WTC11 (cell line): ENCODE results near the gene MEPCE.
A peak's percentile ranks its signal among the peaks of the same experiment; 100 is the strongest.

Source experiments
- EMX1 ChIP-seq: fragments of 250-450 bp; sonication (Bioruptor Pico); IDR thresholded peaks from 2 replicates; pipeline ENCODE4 v1.8.0; 2021; ENCODE audit warnings: mild to moderate bottlenecking
- ESRRA ChIP-seq: sonication (generic); formaldehyde crosslinking; IDR thresholded peaks from 2 replicates; pipeline ENCODE4 v1.8.1; 2022; ENCODE audit warnings: mild to moderate bottlenecking, missing genetic modification reagents, borderline replicate concordance
- GRHL2 ChIP-seq: fragments of 250-450 bp; sonication (Bioruptor Pico); IDR thresholded peaks from 2 replicates; pipeline ENCODE4 v1.8.0; 2022; ENCODE audit warnings: mild to moderate bottlenecking, moderate library complexity; ENCODE audit not compliant: insufficient replicate concordance, severe bottlenecking
- JAZF1 ChIP-seq: fragments of 250-450 bp; sonication (Bioruptor Pico); IDR thresholded peaks from 2 replicates; pipeline ENCODE4 v1.9.0; 2021; ENCODE audit warnings: moderate library complexity, mild to moderate bottlenecking, inconsistent platforms
- MXD4 ChIP-seq: fragments of 250-450 bp; sonication (Bioruptor Pico); IDR thresholded peaks from 2 replicates; pipeline ENCODE4 v1.8.0; 2021; ENCODE audit warnings: mild to moderate bottlenecking, moderate library complexity, borderline replicate concordance
- NR3C1 ChIP-seq: sonication (generic); formaldehyde crosslinking; conservative IDR thresholded peaks from 2 replicates; pipeline ENCODE4 v1.8.1; 2023; ENCODE audit warnings: low read depth, mild to moderate bottlenecking, missing genetic modification reagents
- TEAD4 ChIP-seq: sonication (generic); formaldehyde crosslinking; IDR thresholded peaks from 2 replicates; pipeline ENCODE4 v1.8.0; 2022; ENCODE audit warnings: mild to moderate bottlenecking, missing genetic modification reagents
- ZNF219 ChIP-seq: sonication (generic); formaldehyde crosslinking; IDR thresholded peaks from 2 replicates; pipeline ENCODE4 v1.8.0; 2023; ENCODE audit warnings: missing genetic modification reagents, mild to moderate bottlenecking, borderline replicate concordance
- ZNF512 ChIP-seq: sonication (generic); formaldehyde crosslinking; IDR thresholded peaks from 2 replicates; pipeline ENCODE4 v1.8.1; 2022; ENCODE audit warnings: missing genetic modification reagents, borderline replicate concordance
- TF ChIP-seq, protein P1 (sequence below): fragments of 200-600 bp; IDR thresholded peaks from 2 replicates; pipeline ENCODE4 v1.8.0; 2022; ENCODE audit warnings: antibody characterized with exemption
- TF ChIP-seq, protein P2 (sequence below): sonication (generic); formaldehyde crosslinking; IDR thresholded peaks from 2 replicates; pipeline ENCODE4 v1.8.1; 2022; ENCODE audit warnings: low read depth, mild to moderate bottlenecking, moderate library complexity, missing genetic modification reagents, borderline replicate concordance

DNA sequence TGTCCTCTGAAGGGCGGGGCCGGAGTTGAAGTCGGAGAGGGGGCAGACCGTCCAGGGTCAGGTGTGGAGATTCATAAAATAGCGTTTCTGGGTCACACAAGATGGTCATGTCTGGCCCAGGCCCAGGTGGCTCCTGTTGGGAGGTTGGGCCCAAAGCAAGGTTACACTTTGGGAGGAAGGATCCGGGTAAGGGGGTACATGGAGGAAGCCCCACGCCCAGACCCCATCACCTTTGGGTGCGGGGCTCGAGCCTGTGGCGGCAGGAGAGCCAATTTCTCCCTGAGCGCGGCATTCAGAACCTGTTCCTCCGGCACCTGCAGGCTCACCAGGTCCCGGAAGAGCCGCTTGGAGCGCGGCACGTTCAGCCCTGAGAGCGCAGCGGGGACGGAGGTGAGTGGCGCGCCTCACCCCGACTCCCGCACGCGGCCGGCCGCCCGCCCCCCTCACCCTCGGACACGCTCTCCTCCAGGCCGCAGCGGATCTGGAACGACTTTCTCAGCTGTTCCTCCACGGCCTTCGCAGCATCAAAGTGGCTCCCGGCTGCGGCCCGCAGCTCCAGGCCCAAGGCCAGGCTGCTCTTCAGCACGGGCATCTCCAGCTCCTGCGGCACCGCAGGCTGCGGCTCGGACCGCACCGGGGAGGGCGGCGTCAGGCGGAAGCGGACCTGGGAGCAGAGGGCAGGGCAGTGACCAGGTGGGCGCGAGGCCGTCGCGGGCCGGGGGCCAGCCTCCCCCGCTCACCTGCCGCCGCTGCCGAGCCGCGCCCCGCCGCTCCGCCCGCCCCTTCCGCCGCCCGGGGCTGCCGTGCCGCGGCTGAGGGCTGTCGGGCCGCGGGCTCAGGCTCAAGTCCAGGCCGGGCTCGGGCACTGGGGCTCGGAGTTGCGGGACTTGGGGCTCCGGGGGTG lies 6.0 kb downstream of the MEPCE start:
- TF ChIP-seq, protein P1, sequence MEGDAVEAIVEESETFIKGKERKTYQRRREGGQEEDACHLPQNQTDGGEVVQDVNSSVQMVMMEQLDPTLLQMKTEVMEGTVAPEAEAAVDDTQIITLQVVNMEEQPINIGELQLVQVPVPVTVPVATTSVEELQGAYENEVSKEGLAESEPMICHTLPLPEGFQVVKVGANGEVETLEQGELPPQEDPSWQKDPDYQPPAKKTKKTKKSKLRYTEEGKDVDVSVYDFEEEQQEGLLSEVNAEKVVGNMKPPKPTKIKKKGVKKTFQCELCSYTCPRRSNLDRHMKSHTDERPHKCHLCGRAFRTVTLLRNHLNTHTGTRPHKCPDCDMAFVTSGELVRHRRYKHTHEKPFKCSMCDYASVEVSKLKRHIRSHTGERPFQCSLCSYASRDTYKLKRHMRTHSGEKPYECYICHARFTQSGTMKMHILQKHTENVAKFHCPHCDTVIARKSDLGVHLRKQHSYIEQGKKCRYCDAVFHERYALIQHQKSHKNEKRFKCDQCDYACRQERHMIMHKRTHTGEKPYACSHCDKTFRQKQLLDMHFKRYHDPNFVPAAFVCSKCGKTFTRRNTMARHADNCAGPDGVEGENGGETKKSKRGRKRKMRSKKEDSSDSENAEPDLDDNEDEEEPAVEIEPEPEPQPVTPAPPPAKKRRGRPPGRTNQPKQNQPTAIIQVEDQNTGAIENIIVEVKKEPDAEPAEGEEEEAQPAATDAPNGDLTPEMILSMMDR, result no peak
- TF ChIP-seq, protein P2, sequence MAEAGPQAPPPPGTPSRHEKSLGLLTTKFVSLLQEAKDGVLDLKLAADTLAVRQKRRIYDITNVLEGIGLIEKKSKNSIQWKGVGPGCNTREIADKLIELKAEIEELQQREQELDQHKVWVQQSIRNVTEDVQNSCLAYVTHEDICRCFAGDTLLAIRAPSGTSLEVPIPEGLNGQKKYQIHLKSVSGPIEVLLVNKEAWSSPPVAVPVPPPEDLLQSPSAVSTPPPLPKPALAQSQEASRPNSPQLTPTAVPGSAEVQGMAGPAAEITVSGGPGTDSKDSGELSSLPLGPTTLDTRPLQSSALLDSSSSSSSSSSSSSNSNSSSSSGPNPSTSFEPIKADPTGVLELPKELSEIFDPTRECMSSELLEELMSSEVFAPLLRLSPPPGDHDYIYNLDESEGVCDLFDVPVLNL (CRISPR knock-in tag), result no peak
- no peak for TF ChIP-seq NR3C1 (CRISPR knock-in tag)
- TF ChIP-seq JAZF1, result no peak
- TF ChIP-seq TEAD4, result no peak
- peak; percentile 81 for TF ChIP-seq ESRRA (CRISPR knock-in tag)
- TF ChIP-seq MXD4 (CRISPR knock-in tag), result no peak
- peak; percentile 73; the same call in 1 of the 2 replicates for TF ChIP-seq EMX1
- TF ChIP-seq ZNF219 (CRISPR knock-in tag), result peak; percentile 59; the same call in 1 of the 2 replicates
- TF ChIP-seq GRHL2 (CRISPR knock-in tag), result no peak
- no peak for TF ChIP-seq ZNF512 (CRISPR knock-in tag)
